HepG2 (cell line): ENCODE results near the gene GATB. TPM values are rescaled to one million over a fixed set of nuclear protein-coding genes. Genes with fewer than 3 reads are reported as not detected.

Experiments used
- ATAC-seq: fragments of 200-7000 bp; cut with Tn5 transposase; 3 replicates; pipeline ENCODE4 v1.9.1; 2020; ENCODE audit warnings: mild to moderate bottlenecking, moderate library complexity
- BruUV-seq: library from RNA; stranded (reverse); fragments of 400-500 nt; replicated peaks from 2 replicates; lab custom pipeline; 2021; lab: Mats Ljungman, UMichigan
- CTCF ChIA-PET: fragments of 300-600 bp; formaldehyde crosslinking; extraction: SDS; loops from one replicate; lab custom pipeline; 2021; ENCODE audit warnings: low total read pairs, inconsistent platforms, low intra/inter-chr PET ratio; lab: Yijun Ruan, JAX
- POLR2A ChIA-PET: fragments of 350-600 bp; sonication (Branson Sonifier 250); formaldehyde crosslinking; loops from one replicate; lab custom pipeline; 2020; ENCODE audit warnings: antibody characterized with exemption, inconsistent platforms; lab: Yijun Ruan, JAX
- DNase-seq: peaks from one replicate; pipeline ENCODE4 v3.0.0-alpha.2; 2015; ENCODE audit warnings: low spot score
- FAIRE-seq: peaks from 3 replicates; lab custom pipeline; 2011; peaks lifted over from hg19 to GRCh38; lab: Jason Lieb, UNC
- H2AFZ ChIP-seq: one replicate; pipeline ENCODE4 v1.6.1; 2011; ENCODE audit warnings: low read length, inconsistent platforms
- H3K27ac ChIP-seq: fragments of 300-600 bp; 3 replicates; pipeline ENCODE4 v1.8.0; 2011; ENCODE audit warnings: mixed run types, mild to moderate bottlenecking, mixed read lengths, low read length, inconsistent platforms; ENCODE audit not compliant: insufficient read depth; ENCODE audit errors: extremely low read length
- H3K27me3 ChIP-seq, 2 experiments: fragments of 200-600 bp in 1 of 2; 2 replicates in 1 of 2; 3 replicates in 1 of 2; pipeline versions ENCODE4 v1.6.0 to v1.8.0; 2011; ENCODE audit warnings: low read length in 2 of 2, mild to moderate bottlenecking in 2 of 2, moderate library complexity in 2 of 2, inconsistent platforms in 1 of 2; ENCODE audit not compliant: insufficient read depth in 2 of 2, control insufficient read depth in 1 of 2
- H3K36me3 ChIP-seq, 2 experiments: fragments of 200-600 bp in 1 of 2; replicated peaks in 1 of 2; 2 replicates in 1 of 2; 3 replicates in 1 of 2; pipeline versions ENCODE4 v1.5.1 to v1.8.0; 2011; ENCODE audit warnings: low read length in 2 of 2, inconsistent platforms in 1 of 2; ENCODE audit not compliant: insufficient read depth in 2 of 2, control insufficient read depth in 1 of 2
- H3K4me1 ChIP-seq: 2 replicates; pipeline ENCODE4 v1.5.1; 2012; ENCODE audit warnings: low read length, inconsistent platforms; ENCODE audit not compliant: insufficient read depth
- H3K4me2 ChIP-seq: 2 replicates; pipeline ENCODE4 v1.6.0; 2011; ENCODE audit warnings: low read depth, low read length, inconsistent platforms
- H3K4me3 ChIP-seq, 3 experiments: fragments of 200-600 bp in 1 of 3; sonication (generic), shearing (Covaris generic) in 1 of 3; replicated peaks in 1 of 3; 2 replicates each; pipeline ENCODE4 v1.5.1; 2011 to 2016; ENCODE audit warnings: low read length in 3 of 3, inconsistent platforms in 2 of 3, low read depth in 2 of 3, mild to moderate bottlenecking in 2 of 3, control low read depth in 1 of 3, mixed read lengths in 1 of 3; ENCODE audit not compliant: insufficient read depth in 1 of 3
- H3K79me2 ChIP-seq: one replicate; pipeline ENCODE4 v1.6.1; 2011; ENCODE audit warnings: low read length, inconsistent platforms; ENCODE audit not compliant: insufficient read depth
- H3K9ac ChIP-seq: 2 replicates; pipeline ENCODE4 v1.6.0; 2011; ENCODE audit warnings: mild to moderate bottlenecking, low read depth, low read length, inconsistent platforms; ENCODE audit not compliant: insufficient read depth
- H3K9me3 ChIP-seq: 2 replicates; pipeline ENCODE4 v1.5.1; 2012; ENCODE audit warnings: mild to moderate bottlenecking, low read length
- H4K20me1 ChIP-seq: 2 replicates; pipeline ENCODE4 v1.6.0; 2011; ENCODE audit warnings: inconsistent platforms, mild to moderate bottlenecking, low read length, moderate library complexity; ENCODE audit not compliant: insufficient read depth
- ATM ChIP-seq: fragments of 450-650 bp; IDR thresholded peaks from 2 replicates; pipeline ENCODE4 v1.7.1; 2017; ENCODE audit warnings: mild to moderate bottlenecking, borderline replicate concordance
- FOXM1 ChIP-seq: sonication (generic); formaldehyde crosslinking; IDR thresholded peaks from 2 replicates; pipeline ENCODE4 v1.5.0; 2020; ENCODE audit warnings: missing genetic modification reagents
- HMGA1 ChIP-seq: sonication (generic); formaldehyde crosslinking; conservative IDR thresholded peaks from 2 replicates; pipeline ENCODE4 v1.4.0; 2020; ENCODE audit warnings: missing genetic modification reagents
- HMGXB4 ChIP-seq, 2 experiments: sonication (generic) in 1 of 2; formaldehyde crosslinking in 1 of 2; IDR thresholded peaks; 2 replicates each; pipeline versions ENCODE4 v1.4.0 to v1.6.1; 2018 to 2020; ENCODE audit warnings: missing genetic modification reagents in 2 of 2, borderline replicate concordance in 1 of 2, low read depth in 1 of 2, mild to moderate bottlenecking in 1 of 2, missing biosample characterization in 1 of 2
- HOMEZ ChIP-seq: IDR thresholded peaks from 2 replicates; pipeline ENCODE4 v1.6.1; 2016; ENCODE audit warnings: low read depth
- MAFF ChIP-seq: IDR thresholded peaks from 2 replicates; pipeline ENCODE4 v1.6.1; 2011; ENCODE audit warnings: low read depth, low read length, improper control_type of control experiment
- MBD4 ChIP-seq: IDR thresholded peaks from 2 replicates; pipeline ENCODE4 v1.6.1; 2012; ENCODE audit warnings: low read length, inconsistent platforms, borderline replicate concordance
- SETDB1 ChIP-seq: sonication (generic); formaldehyde crosslinking; IDR thresholded peaks from 2 replicates; pipeline ENCODE4 v1.5.1; 2020; ENCODE audit warnings: missing genetic modification reagents, mild to moderate bottlenecking, borderline replicate concordance
- SIX1 ChIP-seq: sonication (generic); formaldehyde crosslinking; IDR thresholded peaks from 2 replicates; pipeline ENCODE4 v1.4.0; 2020; ENCODE audit warnings: missing genetic modification reagents, borderline replicate concordance
- SNAPC4 ChIP-seq: sonication (generic); formaldehyde crosslinking; IDR thresholded peaks from 2 replicates; pipeline ENCODE4 v1.4.0; 2020; ENCODE audit warnings: mild to moderate bottlenecking, missing genetic modification reagents
- ZC3H13 ChIP-seq: sonication (generic); formaldehyde crosslinking; IDR thresholded peaks from 2 replicates; pipeline ENCODE4 v1.8.1; 2023; ENCODE audit warnings: mild to moderate bottlenecking, missing genetic modification reagents, moderate library complexity
- ZFP36 ChIP-seq: fragments of 150-350 bp; IDR thresholded peaks from 2 replicates; pipeline ENCODE4 v1.6.1; 2018; ENCODE audit warnings: borderline replicate concordance, low read length, low read depth; ENCODE audit not compliant: partially characterized antibody
- ZNF205 ChIP-seq: IDR thresholded peaks from 2 replicates; pipeline ENCODE4 v1.6.1; 2018; ENCODE audit warnings: missing biosample characterization, missing genetic modification reagents
- ZNF232 ChIP-seq: sonication (generic); formaldehyde crosslinking; IDR thresholded peaks from 2 replicates; pipeline ENCODE4 v1.4.0; 2020; ENCODE audit warnings: missing genetic modification reagents, borderline replicate concordance
- ZNF335 ChIP-seq: sonication (generic); formaldehyde crosslinking; IDR thresholded peaks from 2 replicates; pipeline ENCODE4 v1.4.0; 2020; ENCODE audit warnings: missing genetic modification reagents
- ZNF33B ChIP-seq: sonication (generic); formaldehyde crosslinking; IDR thresholded peaks from 2 replicates; pipeline ENCODE4 v1.5.1; 2020; ENCODE audit warnings: mild to moderate bottlenecking, missing genetic modification reagents
- WGBS: methylation state at CpG from one replicate; pipeline ENCODE4 v1.1.6; 2017; ENCODE audit warnings: low lambda C conversion rate; 5-methylcytosine and 5-hydroxymethylcytosine counted together
- in situ Hi-C: cut with HindIII; loops from 2 replicates; pipeline ENCODE4 v1.10.0; 2017; ENCODE audit warnings: low pct_unique_long_range_greater_than_20kb; ENCODE audit not compliant: extremely low pct_ligation_motif_present
- intact Hi-C: fragments of 100-400 bp; cut with micrococcal nuclease; formaldehyde crosslinking; loops from one replicate; pipeline ENCODE4 v1.10.0; 2022; ENCODE audit not compliant: unreplicated experiment
- polyA plus RNA-seq, 8 experiments: library from polyadenylated mRNA; depleted of rRNA in 3 of 8; stranded (reverse) in 7 of 8; unstranded in 1 of 8; fragments of >200 nt; fragmentation: Illumina TruSeq in 4 of 8; extraction: Trizol in 4 of 8; gene quantifications; 2 replicates each; pipeline versions ENCODE4 v1.2.1 to v1.2.3, GENCODE V29; 2011 to 2016; ENCODE audit warnings: low read depth in 4 of 8, missing spikeins in 1 of 8, mixed read lengths in 1 of 8; ENCODE audit not compliant: insufficient read depth in 1 of 8
- total RNA-seq, 5 experiments: library from RNA; depleted of rRNA; stranded (reverse); fragments of >200 nt; fragmentation: Illumina TruSeq; extraction: Trizol; gene quantifications; 2 replicates each; pipeline ENCODE4 v1.2.3, GENCODE V29; 2016; ENCODE audit warnings: low read depth in 1 of 5
- TF ChIP-seq, protein P1 (sequence below): fragments of 450-650 bp; IDR thresholded peaks from 2 replicates; pipeline ENCODE4 v1.6.1; 2017

The GATB gene
- total and polyA plus RNA-seq, 2 of the 13 experiments (the other 11 are each of a cell fraction or from before 2014, with no cell fraction given), result 32.3 to 32.4 TPM

- WGBS, result 100% methylated on average over 4 of the region's 4 CpGs
- Histone ChIP-seq H3K4me1 (no peaks in the 10 kb centered on the region), H3K79me2 (no peaks in the 10 kb centered on the region), H2AFZ (no peak overlapping the region), H3K9ac (no peak overlapping the region), H3K4me3 (no peak overlapping the region), H3K27me3 (no peaks in the 10 kb centered on the region), H4K20me1 (no peaks in the 10 kb centered on the region), H3K9me3 (no peaks in the 10 kb centered on the region), H3K4me2 (no peak overlapping the region), H3K36me3 (peaks cover 4 to 44% of the 10 kb centered on the region in 2 experiments; a peak in 4 of 5 replicates), H3K27ac (no peak overlapping the region)
- no peak for FAIRE-seq
- ChIA-PET CTCF (no interaction called here), POLR2A (no interaction called here)
- DNase-seq, result no peak
- in situ Hi-C loops, result no loop called here
- no peak for ATAC-seq
- BruUV-seq, result no TSS peak
- intact Hi-C loops, result no loop called here
- TF ChIP-seq SIX1 (CRISPR knock-in tag) (no peak), MAFF (no peak), HMGA1 (CRISPR knock-in tag) (no peak), ATM (no peak), HMGXB4 (CRISPR knock-in tag; IDR thresholded peaks at IDR 0.05; ENCODE audit: borderline replicate concordance in 1 of 2, low read depth in 1 of 2) (no peak), ZFP36 (no peak), MBD4 (no peak), SNAPC4 (CRISPR knock-in tag) (no peak), ZNF335 (CRISPR knock-in tag) (no peak), HOMEZ (no peak), ZNF205 (CRISPR knock-in tag) (no peak), SETDB1 (CRISPR knock-in tag) (no peak), ZNF33B (CRISPR knock-in tag) (no peak), ZNF232 (CRISPR knock-in tag) (no peak), FOXM1 (CRISPR knock-in tag) (no peak), ZC3H13 (no peak)
- TF ChIP-seq, protein P1, sequence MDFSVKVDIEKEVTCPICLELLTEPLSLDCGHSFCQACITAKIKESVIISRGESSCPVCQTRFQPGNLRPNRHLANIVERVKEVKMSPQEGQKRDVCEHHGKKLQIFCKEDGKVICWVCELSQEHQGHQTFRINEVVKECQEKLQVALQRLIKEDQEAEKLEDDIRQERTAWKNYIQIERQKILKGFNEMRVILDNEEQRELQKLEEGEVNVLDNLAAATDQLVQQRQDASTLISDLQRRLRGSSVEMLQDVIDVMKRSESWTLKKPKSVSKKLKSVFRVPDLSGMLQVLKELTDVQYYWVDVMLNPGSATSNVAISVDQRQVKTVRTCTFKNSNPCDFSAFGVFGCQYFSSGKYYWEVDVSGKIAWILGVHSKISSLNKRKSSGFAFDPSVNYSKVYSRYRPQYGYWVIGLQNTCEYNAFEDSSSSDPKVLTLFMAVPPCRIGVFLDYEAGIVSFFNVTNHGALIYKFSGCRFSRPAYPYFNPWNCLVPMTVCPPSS, result no peak
- TF ChIP-seq, all 625 proteins: peak for 0
These were observed 48.0 kb downstream of the GATB start for GRCh38 chr4:151712777-151713176.
